Thyroid gland (tissue), 4 donors: Measurements from ENCODE around the gene GLI2.

Experiments
- CTCF ChIP-seq, 6 experiments: fragments of 200-600 bp in 3 of 6; fragments of 450-650 bp in 3 of 6; sonication (generic) in 3 of 6; IDR thresholded peaks; one replicate each; pipeline ENCODE4 v1.5.1; 2016 to 2019; ENCODE audit warnings: antibody characterized with exemption in 6 of 6, mild to moderate bottlenecking in 2 of 6, inconsistent platforms in 1 of 6, moderate library complexity in 1 of 6
- POLR2A ChIP-seq, 2 donors: fragments of 450-650 bp; IDR thresholded peaks; one replicate each; pipeline ENCODE4 v1.6.1; 2017; ENCODE audit warnings: antibody characterized with exemption in 2 of 2, mild to moderate bottlenecking in 2 of 2, moderate library complexity in 1 of 2

GRCh38 chr2:120720231-120720630, 15.4 kb upstream of the GLI2 start:
- TF ChIP-seq CTCF (IDR thresholded peaks at IDR 0.05) (no peak), POLR2A (IDR thresholded peaks at IDR 0.05) (no peak)
